ENCODE results near the gene NPM1. TPM values are rescaled to one million over a fixed set of nuclear protein-coding genes. Genes with fewer than 3 reads are reported as not detected.

NPM1 gene, protein sequence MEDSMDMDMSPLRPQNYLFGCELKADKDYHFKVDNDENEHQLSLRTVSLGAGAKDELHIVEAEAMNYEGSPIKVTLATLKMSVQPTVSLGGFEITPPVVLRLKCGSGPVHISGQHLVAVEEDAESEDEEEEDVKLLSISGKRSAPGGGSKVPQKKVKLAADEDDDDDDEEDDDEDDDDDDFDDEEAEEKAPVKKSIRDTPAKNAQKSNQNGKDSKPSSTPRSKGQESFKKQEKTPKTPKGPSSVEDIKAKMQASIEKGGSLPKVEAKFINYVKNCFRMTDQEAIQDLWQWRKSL
- 100 to 1,000 TPM; 404 to 623 (median 596) TPM for total RNA-seq
- long read RNA-seq, donor 1, transcript NPM1-203 (10 exons, 1,598 nt), result minor isoform, 10 of 397 reads
- long read RNA-seq, donor 1, transcript NPM1-202 (10 exons, 1,237 nt), result minor isoform, 14 of 397 reads
- long read RNA-seq, donor 1, transcript NPM1-201 (11 exons, 1,758 nt), result major isoform, 355 of 397 reads
- long read RNA-seq, donor 1, partial matches to known transcripts, result 8 of 397 reads
- long read RNA-seq, donor 1, other reads (novel, unspliced or antisense), result 9 of 397 reads
- long read RNA-seq, donor 2, transcript NPM1-201 (11 exons, 1,758 nt), result major isoform, 348 of 429 reads
- long read RNA-seq, donor 2, transcript NPM1-203 (10 exons, 1,598 nt), result minor isoform, 36 of 429 reads
- long read RNA-seq, donor 2, partial matches to known transcripts, result 15 of 429 reads
- long read RNA-seq, donor 2, other reads (novel, unspliced or antisense), result 24 of 429 reads

- H3K36me3 ChIP-seq (ENCODE audit: low read depth), result peaks cover 5% of the 10 kb centered on the region
- peaks cover 18% of the 10 kb centered on the region for H3K4me1 ChIP-seq (ENCODE audit: low read depth)
- DNase-seq (peak; percentile 96 to 99 (median 98)), ATAC-seq (peak; percentile 98)
- peak within 1 kb of the TSS; percentile 91 for H3K4me3 ChIP-seq
- intact Hi-C loops (cut with DNase I, micrococcal nuclease), result no loop called here
- no peaks in the 10 kb centered on the region for H3K9me3 ChIP-seq
- no peak for TF ChIP-seq CTCF (IDR thresholded peaks at IDR 0.05)
These were observed at the start of gene NPM1 for GRCh38 chr5:171387345-171387969. NPM1 (plus strand) TSS chr5:171387849; CDS start chr5:171387949, 100 bp downstream.

DNA sequence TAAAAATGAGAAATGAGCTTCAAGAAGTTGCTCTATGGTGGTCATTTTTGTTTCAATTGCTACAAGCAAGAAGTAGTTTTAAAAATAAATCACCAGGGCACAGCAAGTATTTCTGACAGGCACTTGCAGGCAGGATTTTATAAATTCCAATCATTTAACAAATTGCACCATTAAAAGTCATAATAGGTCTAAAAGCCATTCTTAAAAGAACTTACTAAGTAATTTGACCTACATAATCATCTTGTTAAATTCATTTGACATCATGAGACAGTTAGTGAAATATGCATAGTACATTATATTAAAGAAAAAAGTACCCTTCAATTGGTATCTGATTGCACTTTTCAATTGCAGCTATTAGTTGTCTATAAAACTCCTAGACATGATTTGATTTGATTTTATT, 47.6 kb upstream of the NPM1 start:
- no peak for DNase-seq
- H3K4me3 ChIP-seq, result no peak overlapping the region
- H3K4me1 ChIP-seq (ENCODE audit: low read depth), result no peaks in the 10 kb centered on the region
- TF ChIP-seq CTCF (IDR thresholded peaks at IDR 0.05), result no peak
- intact Hi-C loops (cut with DNase I, micrococcal nuclease), result no loop called here
- ATAC-seq, result no peak
- H3K9me3 ChIP-seq, result no peaks in the 10 kb centered on the region
- H3K36me3 ChIP-seq (ENCODE audit: low read depth), result no peaks in the 10 kb centered on the region

- H3K9me3 ChIP-seq, result no peaks in the 10 kb centered on the region
- no peak overlapping the region for H3K4me3 ChIP-seq
- intact Hi-C loops (cut with DNase I, micrococcal nuclease), result no loop called here
- ATAC-seq (no peak), DNase-seq (no peak)
- TF ChIP-seq CTCF (IDR thresholded peaks at IDR 0.05), result no peak
- no peaks in the 10 kb centered on the region for H3K36me3 ChIP-seq (ENCODE audit: low read depth)
- no peaks in the 10 kb centered on the region for H3K4me1 ChIP-seq (ENCODE audit: low read depth)
These were observed 47.2 kb upstream of the NPM1 start for GRCh38 chr5:171340491-171340890.

DNA sequence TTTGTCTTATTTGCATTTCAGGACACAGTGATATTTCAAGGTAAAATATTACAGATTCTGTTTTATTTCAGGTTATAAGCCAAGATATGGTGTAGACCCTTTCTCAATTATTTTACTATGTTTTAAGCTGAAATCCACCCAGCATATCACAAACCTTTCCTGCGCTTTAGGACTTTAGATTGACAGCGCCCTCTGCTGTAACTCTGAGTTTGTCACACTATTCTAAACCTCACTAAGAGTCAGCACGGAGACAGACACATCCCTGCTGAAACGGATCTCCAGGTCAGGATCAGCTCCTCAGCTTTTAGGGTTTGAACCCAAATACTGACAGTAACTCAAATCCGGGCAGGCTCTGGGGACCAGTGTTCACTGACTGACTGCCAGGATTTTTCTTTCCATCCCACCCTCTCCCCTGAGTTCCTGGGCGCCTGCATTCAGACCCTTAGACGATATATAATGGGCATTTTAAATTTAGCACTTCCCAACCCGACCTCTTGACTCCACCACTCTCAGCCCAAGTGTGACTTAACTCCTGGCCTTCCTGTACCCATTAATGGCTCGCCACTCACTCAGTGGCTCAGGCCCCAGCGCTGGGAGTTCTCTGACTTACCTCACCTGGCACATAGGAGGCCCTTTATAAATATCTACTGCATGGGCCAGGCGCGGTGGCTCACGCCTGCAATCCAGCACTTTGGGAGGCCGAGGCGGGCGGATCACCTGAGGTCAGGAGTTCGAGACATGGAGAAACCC, 45.1 kb upstream of the NPM1 start:
- ATAC-seq, result peak; percentile 66
- Histone ChIP-seq H3K9me3 (no peaks in the 10 kb centered on the region), H3K4me1 (ENCODE audit: low read depth) (no peaks in the 10 kb centered on the region), H3K4me3 (no peak overlapping the region), H3K36me3 (ENCODE audit: low read depth) (no peaks in the 10 kb centered on the region)
- DNase-seq, result peak in 1 of 3 donors; percentile 68
- intact Hi-C loops (cut with DNase I, micrococcal nuclease), result no loop called here
- peak; percentile 34 for TF ChIP-seq CTCF (IDR thresholded peaks at IDR 0.05)

DNA sequence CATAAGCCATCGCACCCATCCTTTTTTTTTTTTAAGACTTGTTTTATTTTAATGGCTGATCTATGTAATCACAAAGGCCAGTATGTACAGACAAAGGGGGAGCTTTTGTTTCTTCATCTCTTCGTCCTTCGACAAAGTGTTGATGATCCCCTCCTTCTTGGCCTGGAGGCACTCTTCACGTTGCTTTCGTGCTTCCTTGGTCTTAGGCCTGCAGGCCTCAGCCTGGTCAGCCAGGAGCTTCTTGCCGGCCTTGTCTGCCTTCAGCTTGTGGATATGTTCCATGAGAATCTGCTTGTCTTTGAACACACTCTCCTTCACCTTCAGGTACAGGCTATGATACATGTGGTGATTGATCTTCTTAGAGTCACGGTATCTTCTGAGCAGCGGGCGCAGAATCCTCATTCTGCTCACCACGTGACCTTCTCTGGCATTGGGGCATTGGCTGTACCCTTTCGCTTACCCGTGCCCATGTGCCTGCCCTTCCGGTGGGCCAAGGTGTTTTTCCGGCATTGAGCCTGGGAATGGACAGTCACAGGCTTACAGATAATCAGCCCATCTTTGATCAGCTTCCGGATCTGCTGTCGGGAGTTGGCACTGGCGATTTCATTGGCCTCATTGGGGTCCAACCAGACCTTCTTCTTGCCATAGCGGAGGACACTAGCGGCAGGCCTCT, 42.6 kb upstream of the NPM1 start:
- Histone ChIP-seq H3K4me1 (ENCODE audit: low read depth) (no peaks in the 10 kb centered on the region), H3K9me3 (no peaks in the 10 kb centered on the region), H3K36me3 (ENCODE audit: low read depth) (no peaks in the 10 kb centered on the region), H3K4me3 (no peak overlapping the region)
- DNase-seq, result no peak
- ATAC-seq, result no peak
- TF ChIP-seq CTCF (IDR thresholded peaks at IDR 0.05), result no peak
- intact Hi-C loops (cut with DNase I, micrococcal nuclease), result no loop called here

All from mucosa of descending colon (tissue), 3 donors.